Stimulated activated CD4-positive, alpha-beta T cell treated with anti-CD3 and anti-CD28 coated beads, Interleukin-12 subunit alpha, Interleukin-12 subunit beta, amount 100 ng/mL, for 4 hours (primary cell): Measurements from ENCODE around the gene PET117.
A peak's percentile ranks its signal among the peaks of the same experiment; 100 is the strongest.
"Not testable (repeated sequence)": the region's sequence is repeated elsewhere in the genome, so short reads cannot be mapped to it uniquely, and the experiment has no call there.

Source experiments
- DNase-seq: peaks from one replicate; pipeline ENCODE4 v3.0.0-alpha.2; 2020

The PET117 gene

GRCh38 chr20:18137412-18138265 is at the start of gene PET117, which contains the start of gene KAT14:
Gene PET117, plus strand, starts transcription at chr20:18137863. Its CDS starts 93 bp downstream, at chr20:18137956.
Gene KAT14, plus strand, starts transcription at chr20:18137863. Its CDS starts 4,798 bp downstream, at chr20:18142661.
- DNase-seq, result peak; percentile 94

- DNase-seq, result not testable (repeated sequence)
Measured at GRCh38 chr20:18088298-18088697, 49.4 kb upstream of the PET117 start.

- not testable (repeated sequence) for DNase-seq
Measured at GRCh38 chr20:18088841-18089240, 48.8 kb upstream of the PET117 start.

- no peak for DNase-seq
Measured at GRCh38 chr20:18090044-18090443, 47.6 kb upstream of the PET117 start.

GRCh38 chr20:18090477-18090876 is 47.2 kb upstream of the PET117 start:
- no peak for DNase-seq

- no peak for DNase-seq
Measured at GRCh38 chr20:18091623-18092022, 46.0 kb upstream of the PET117 start.

GRCh38 chr20:18092890-18093289 is 44.8 kb upstream of the PET117 start:
- DNase-seq, result no peak

- DNase-seq, result no peak
Measured at GRCh38 chr20:18093388-18093787, 44.3 kb upstream of the PET117 start.

GRCh38 chr20:18094191-18094590 is 43.5 kb upstream of the PET117 start:
- DNase-seq, result no peak

GRCh38 chr20:18100569-18100968 is 37.1 kb upstream of the PET117 start:
- not testable (repeated sequence) for DNase-seq

- DNase-seq, result no peak
Measured at GRCh38 chr20:18101125-18101810, 36.4 kb upstream of the PET117 start.

GRCh38 chr20:18103497-18103896 is 34.2 kb upstream of the PET117 start:
- DNase-seq, result no peak

GRCh38 chr20:18108326-18108725 is 29.3 kb upstream of the PET117 start:
- no peak for DNase-seq

- not testable (repeated sequence) for DNase-seq
Measured at GRCh38 chr20:18128574-18128973, 9.1 kb upstream of the PET117 start.

GRCh38 chr20:18132663-18133062 is 5.0 kb upstream of the PET117 start:
- no peak for DNase-seq

GRCh38 chr20:18133962-18134361 is 3.7 kb upstream of the PET117 start:
- DNase-seq, result no peak

GRCh38 chr20:18138266-18138582 is 561 bp downstream of the PET117 start:
- DNase-seq, result no peak

- no peak for DNase-seq
Measured at GRCh38 chr20:18138639-18139583, 1.2 kb downstream of the PET117 start.

GRCh38 chr20:18139832-18140231 is 2.2 kb downstream of the PET117 start:
- DNase-seq, result no peak

GRCh38 chr20:18144541-18145099 is 7.0 kb downstream of the PET117 start:
- DNase-seq, result no peak

GRCh38 chr20:18154342-18154741 is 16.7 kb downstream of the PET117 start:
- no peak for DNase-seq

- DNase-seq, result no peak
Measured at GRCh38 chr20:18156045-18156444, 18.4 kb downstream of the PET117 start.

GRCh38 chr20:18164356-18164755 is 26.7 kb downstream of the PET117 start:
- DNase-seq, result no peak
